ENCODE results near the gene TBX1.

TBX1 gene

GRCh38 chr22:19811811-19812771, 51.5 kb downstream of the TBX1 start:
- no peak for DNase-seq (ENCODE audit: low read depth in 2 of 2)

- no peak for DNase-seq (ENCODE audit: low read depth in 2 of 2)
Measured at GRCh38 chr22:19812910-19813309, 52.3 kb downstream of the TBX1 start.

- DNase-seq (ENCODE audit: low read depth in 2 of 2), result no peak
Measured at GRCh38 chr22:19814428-19814827, 53.9 kb downstream of the TBX1 start.

- no peak for DNase-seq (ENCODE audit: low read depth in 2 of 2)
Measured at GRCh38 chr22:19815093-19815822, 54.7 kb downstream of the TBX1 start.

GRCh38 chr22:19815823-19816290, 55.3 kb downstream of the TBX1 start:
- no peak for DNase-seq (ENCODE audit: low read depth in 2 of 2)

GRCh38 chr22:19816372-19817119, 56.0 kb downstream of the TBX1 start:
- DNase-seq (ENCODE audit: low read depth in 2 of 2), result no peak
